Inflammatory macrophage treated with lipopolysaccharide for 4 hours (primary cell): ENCODE results near the gene ARHGAP4.

Source experiments
- DNase-seq: peaks from one replicate; pipeline ENCODE4 v3.0.0-alpha.2; 2020

ARHGAP4 gene

DNA sequence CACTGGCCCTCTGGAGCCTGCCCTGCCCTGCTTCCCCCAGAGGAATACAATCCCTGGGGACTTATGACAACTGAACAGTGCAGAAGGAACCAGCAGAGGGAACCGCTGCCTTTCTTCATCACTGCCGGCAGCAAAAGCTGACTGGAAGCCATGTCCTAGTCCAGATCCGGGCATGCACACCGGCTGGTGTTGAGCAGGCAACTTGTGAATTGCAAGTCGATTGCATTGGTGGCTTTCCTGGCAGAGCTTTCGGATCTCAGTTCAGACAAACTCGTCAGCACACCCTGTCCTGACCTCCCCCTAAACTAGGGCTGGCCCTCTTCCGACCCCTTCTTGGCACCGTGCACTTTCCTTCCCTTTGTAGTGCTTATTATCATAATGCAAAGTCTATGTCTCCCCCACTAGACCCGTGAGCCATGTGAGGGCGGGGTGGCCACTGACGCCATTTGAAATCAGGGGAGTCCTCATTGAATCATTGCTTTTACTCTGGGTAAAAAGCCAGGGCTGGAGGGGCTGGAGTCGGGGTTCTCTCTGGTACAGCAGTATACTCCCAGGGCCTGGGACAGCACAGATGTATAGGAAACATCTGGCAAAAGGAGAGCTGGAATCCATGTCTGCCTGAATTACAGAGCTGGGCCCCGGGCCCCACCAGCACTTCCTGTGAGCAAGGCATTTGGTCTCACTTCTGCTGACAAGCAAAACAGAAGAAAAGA, 1.8 kb downstream of the ARHGAP4 start:
- peak; percentile 73 for DNase-seq

DNA sequence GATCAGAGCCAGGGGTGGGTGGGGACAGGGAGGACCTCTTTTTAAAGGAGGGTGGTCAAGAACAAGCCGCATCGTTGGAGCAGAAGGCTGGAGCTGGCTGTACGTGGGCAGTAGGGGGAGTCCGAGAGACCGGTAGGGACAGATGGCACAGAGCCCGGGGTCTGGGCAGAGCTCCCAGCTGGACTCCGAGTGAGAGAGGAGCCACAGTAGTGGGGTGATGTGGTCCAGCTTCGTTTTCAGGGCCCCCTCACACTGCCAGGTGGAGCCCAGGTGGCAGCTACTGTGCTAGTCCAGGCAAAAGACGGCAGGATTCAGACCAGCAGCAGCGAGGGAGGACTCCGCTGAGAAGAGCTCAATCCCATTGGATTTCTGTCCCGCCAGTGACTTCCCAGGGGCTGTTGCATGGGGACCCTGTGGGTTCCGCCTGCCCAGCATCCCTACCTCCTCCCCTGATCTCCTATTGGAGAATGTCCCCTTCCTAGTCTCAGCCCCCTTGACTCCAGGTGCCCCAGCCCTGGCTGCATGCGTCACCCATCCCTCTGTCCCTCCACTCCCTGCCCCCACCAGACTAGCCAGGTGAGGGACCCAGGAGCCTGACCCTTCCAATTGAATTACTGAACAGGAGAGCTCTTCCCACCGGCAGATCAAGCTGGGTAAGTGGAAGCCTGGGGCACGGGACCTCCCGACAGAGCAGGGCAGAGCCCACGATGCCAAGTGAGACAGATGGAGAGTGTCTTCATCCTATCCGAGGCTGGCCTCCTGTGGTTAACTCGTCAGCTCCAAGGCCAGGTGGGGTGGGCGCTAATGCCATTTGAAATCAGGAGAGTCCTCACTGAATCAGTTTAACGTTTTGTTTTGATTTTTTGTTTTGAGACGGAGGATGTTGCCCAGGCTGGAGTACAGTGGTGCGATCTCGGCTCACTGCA, 2.9 kb downstream of the ARHGAP4 start:
- peak; percentile 17 for DNase-seq

DNA sequence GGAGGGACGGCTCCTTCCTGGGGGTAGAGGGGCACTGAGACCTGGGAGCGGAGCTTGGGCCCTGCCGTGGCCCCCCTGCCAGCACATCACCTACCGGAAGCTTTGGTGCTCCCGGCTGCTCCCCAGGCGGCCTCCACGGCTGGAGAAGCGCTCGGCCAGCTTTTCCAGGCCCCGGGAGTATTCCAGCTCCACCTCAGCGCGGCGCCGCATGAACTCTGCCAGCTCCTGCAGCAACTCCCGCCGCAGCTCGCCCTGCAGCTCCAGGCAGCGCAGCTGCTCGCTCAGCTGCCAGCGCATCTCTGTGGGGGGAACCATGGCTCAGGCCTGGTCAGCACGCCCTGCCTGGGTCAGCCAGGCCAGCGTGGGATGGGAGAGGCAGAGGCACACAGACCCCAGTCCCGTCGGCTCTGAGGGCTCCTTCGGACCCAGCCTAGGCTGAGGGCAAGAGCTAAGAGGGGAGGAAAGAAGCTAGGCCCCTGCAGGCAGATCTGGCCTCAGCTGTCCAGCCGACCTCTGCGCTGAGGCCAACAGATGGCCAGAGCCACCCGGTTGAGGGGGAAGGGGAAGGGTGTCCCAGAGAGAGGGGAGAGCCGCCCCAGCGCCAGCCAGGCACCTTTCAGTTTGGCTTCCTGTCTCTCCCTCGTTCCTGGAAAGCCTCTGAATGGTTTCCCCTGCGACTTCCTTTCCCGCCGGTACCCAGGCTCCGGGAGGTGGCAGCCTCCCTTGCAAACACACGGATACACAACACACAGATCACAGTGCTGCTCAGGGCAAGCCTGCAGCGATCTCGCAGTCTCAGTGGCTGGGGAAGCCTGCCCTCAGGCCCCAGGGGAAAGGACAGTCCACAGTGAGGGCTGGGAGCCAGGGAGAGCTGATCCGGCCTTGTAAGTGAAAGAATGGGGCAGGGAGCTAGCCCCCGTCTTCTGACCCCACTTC, 4.3 kb downstream of the ARHGAP4 start:
- no peak for DNase-seq

DNA sequence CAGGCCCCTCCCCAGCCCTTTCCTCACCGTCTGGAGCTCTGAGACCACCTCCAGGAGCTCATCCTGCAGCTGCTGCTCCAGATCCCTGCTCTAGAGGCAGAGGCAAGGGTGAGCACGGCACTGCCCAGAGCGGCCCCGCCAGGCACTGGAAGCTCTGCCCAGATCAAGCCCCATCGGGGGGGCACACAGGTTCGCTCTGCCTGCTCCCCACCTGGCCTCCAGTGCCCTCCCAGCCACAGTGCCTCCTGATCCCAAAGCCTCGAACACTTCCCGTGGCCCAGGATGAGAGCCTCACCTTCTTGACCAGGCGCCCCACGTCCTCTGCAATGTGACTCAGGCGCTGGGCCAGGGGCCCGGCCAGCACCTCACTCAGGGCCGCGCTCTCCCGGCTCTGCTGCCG, 5.0 kb downstream of the ARHGAP4 start:
- no peak for DNase-seq

DNA sequence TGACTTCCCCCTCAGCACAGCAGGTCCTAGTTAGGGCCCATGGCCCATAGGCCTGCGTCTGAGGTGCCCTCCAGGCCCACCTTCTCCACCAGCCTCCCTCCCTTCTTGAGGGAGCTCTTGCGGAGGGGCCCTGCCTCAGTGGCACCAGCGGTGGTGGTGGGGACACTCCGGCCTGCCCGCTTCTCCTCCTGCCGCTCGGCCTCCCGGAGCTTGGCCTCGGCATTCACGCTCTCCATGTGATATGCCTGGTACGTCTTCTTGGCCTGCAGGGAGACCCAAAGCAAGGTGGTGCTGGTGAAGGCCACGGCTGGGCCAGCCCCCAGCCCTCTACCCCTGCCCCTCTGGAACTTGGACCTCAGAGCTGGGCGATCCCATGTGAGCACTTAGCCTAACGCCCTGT, 5.5 kb downstream of the ARHGAP4 start:
- DNase-seq, result no peak

DNA sequence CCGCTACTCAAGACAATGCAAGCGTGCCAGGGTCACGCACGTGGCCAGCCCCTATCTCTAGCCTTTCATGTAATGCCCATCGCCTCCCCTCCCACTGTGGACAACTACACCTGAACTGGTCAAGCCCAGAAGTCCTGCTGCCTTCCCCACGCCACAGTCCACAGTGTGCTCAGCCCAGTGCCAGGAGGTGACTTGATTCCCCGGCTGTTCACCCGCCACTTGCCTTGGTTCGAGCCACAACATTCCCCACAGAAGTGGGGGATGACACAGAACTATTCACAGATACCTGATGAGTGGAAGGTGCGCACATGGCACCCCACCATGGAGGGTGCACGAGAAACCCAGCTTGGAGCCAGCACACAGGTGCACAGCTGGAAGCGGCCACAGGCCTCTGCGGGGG, 6.8 kb downstream of the ARHGAP4 start:
- no peak for DNase-seq

DNA sequence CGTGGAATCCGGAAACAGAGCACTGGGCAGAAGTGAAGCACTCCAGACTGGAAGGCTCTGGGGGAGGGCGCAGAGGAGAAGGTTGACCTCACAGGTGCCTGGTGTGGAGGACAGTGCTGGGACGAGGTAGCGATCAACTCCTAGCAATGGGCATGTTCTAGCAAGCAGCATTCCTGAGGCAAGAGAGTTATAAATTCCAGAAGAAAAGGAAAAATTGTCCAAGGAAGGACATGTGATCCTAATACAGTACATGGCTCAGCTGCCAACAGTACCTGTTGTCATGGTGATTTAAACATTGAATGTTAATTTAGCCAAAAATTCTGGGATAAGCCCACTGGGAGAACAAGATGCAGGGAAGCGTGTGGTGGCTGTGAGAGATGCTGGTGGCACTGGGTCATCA, 8.2 kb downstream of the ARHGAP4 start:
- no peak for DNase-seq

DNA sequence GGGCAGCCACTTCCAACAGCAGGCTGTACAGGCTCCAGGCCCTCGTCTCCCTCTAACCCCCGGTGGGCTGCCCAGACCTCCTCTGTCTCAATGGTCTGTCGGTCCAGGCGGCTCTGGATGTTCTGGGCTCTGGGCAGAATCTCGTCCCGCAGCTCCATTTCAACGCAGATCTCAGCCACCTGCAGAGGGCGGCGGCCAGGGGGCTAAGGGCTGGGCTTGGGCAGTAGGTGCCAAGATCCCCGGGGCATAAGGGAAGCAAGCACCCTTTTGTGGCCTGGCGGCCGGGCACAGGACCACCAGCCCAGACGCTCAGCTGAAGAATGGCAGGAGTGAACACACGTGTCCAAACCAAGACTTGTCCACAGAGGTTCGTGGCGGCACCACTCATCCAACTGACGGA, 12.4 kb downstream of the ARHGAP4 start:
- no peak for DNase-seq

DNA sequence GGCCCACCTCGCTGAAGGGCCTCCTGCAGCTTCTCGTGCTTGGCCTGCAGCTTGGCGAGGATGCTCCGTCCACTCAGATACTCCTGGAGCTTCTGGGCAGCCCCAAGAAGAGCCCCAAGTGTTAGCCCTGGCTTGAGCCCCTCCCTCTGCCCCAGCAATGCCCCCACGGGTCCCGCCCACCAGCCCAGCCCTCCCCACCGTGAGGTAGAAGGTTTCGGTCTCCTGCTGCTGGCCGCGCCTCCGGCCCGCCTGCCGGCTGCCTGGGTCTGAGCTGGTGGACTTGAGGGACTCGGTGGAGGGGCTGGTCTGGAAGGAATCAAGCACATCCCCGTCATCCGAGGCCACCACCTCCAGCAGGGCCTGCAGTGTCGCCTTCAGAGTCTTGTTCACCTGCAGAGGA, 12.9 kb downstream of the ARHGAP4 start:
- DNase-seq, result no peak

DNA sequence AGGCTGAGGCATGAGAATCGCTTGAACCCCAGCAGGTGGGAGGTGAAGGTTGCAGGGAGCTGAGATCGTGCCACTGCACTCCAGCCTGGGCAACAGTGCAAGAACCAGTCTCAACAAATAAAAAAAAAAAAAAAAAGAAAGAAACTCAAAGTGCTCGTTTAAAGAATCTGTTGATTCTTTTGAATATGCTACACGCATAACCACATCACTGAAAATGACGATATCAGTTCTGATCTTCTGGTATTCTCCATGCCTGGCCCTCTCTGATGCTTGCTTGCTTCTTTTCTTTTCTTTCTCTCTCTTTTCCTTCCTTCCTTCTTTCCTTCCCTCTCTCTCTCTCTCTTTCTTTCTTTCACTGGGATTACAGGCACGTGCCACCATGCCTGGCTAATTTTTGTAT, 14.3 kb downstream of the ARHGAP4 start:
- no peak for DNase-seq

DNA sequence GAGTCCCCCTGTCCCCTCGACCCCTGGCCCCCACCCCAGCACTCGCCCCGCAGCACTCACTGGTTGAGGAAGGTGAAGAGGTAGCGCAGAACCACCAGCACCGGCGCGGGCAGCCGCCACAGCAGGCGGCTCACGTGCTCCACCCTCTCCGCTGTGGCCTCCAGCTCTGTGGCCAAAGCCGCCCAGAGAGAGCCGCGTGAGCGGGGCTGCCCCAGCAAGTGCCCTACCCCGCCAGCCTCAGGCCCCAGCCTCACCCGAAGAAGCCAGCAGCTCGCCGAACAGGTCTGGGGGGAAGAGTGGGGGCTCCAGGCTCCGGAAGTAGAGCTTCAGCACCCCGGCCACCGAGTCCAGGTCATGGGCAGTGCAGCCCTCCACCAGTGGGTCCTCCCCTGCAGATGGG, 15.6 kb downstream of the ARHGAP4 start:
- DNase-seq, result no peak

DNA sequence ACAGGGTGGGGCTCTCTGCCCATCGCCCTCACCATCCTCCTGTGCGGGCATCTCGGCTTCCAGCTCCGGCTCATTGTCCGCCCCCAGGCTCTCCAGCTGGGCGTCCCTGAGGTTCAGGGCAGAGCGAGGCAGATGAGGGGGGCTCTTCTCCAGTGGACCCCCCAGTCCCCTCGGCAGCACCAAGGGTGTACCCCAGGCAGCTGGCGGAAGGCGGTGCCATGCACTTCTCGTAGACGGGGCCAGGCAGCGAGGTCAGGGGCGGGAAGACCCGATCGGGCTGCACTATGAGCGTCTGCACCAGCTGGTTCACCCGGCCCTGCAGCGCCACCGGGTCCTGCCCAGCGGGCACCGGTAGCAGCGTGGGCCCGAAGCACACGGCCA, 16.1 kb downstream of the ARHGAP4 start:
- DNase-seq, result no peak

DNA sequence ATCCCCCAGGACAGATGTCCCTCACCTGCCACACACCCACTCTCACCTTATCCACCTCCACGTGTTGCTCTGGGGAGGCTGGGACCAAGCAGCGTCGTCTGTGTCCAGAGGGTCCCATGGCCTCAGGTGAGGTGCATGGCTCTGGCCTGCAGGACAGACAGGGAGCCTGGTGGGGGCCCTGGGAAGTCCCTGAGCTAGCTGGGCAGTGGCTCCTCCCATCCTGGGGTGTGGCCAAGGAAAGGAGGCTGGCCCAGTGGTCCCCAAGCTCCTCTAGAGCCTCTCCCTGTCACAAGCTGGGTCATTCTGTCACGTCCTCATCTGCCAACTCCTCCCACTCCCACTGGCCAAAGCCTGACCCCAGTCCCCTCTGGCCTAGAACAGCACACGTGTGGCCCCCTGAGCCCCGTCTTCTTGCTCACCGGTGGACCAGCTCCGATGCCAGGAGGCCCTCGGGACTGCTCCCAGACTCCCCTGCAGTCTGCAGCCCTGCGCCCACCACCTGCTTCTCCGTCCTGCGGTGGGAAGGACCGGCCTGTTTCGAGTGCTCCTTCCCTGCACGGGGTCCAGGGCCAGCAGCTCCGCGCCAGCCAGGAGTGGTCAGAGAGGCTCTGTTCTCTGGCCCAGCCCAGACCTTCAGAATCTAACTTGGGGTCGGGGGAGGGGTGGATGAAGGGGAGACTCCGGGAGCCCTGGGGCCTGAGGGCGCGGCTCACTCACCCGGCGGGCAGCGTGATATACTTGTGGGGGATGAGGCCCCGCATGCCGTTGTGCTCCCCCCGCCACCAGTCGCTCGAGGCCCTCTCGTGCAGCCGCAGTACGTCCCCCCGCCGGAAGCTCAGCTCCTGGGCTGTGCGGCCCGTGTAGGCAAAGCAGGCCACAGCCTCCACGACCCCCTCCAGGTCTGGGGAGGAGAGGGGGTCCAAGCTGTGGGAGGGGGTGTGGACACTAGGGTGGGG, 16.8 kb downstream of the ARHGAP4 start:
- no peak for DNase-seq

DNA sequence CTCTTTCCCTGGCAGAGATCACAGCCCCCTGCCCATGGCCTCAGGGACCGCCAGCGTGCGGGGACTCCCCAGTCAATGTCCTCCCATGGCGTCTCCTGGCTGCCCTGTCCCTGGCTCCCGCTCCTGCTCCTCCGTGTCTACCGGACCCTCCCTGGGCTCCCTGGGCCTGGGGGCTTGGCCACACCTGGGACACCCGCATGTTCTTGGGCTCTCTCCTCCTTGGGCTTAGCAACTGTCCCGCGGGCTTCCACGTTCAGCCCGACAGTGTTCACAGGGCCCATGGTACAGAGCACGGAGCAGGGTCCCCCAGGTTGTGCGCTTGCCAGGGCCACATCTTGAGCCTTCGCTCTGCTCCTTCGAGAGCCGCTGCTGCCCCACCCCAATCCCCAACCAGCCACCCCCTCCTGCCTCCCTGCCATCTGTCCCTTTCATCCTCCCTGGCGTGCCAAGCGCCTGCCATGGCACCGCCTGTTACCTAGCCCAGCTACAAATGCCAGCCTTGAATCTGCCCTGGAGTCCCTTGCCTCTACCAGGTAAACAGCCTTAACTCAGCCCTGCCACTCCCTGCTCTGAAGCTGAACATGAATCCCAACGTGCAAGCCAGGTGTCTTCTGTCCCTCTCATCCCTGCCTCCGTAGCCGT, 17.7 kb downstream of the ARHGAP4 start:
- no peak for DNase-seq

DNA sequence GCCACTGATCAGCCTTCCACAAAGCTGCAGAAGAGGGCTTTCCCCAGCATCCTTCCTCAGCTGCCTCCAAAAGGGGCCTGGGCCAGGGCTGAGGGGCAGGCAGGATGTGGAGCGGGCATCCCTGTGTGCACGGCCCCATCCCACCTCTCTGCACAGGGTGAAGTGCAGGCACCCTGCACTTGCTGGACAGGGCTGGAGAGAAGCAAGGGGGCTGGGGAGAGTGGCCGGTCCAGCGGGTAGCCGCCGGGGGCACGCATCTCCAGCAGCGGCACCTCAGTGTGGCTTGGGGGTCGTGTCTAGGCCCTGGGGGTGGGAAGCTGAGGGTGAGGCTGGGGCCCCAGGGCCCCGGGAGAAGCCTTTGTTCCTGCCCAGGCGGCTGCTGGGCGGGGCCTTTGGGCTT, 18.6 kb downstream of the ARHGAP4 start:
- no peak for DNase-seq

DNA sequence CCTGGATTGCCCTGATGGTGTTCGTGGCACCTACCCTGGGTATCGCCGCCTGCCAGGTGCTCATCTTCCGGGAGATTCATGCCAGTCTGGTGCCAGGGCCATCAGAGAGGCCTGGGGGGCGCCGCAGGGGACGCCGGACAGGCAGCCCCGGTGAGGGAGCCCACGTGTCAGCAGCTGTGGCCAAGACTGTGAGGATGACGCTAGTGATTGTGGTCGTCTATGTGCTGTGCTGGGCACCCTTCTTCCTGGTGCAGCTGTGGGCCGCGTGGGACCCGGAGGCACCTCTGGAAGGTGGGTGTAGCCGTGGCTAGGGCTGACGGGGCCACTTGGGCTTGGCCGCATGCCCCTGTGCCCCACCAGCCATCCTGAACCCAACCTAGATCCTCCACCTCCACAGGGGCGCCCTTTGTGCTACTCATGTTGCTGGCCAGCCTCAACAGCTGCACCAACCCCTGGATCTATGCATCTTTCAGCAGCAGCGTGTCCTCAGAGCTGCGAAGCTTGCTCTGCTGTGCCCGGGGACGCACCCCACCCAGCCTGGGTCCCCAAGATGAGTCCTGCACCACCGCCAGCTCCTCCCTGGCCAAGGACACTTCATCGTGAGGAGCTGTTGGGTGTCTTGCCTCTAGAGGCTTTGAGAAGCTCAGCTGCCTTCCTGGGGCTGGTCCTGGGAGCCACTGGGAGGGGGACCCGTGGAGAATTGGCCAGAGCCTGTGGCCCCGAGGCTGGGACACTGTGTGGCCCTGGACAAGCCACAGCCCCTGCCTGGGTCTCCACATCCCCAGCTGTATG, 19.7 kb downstream of the ARHGAP4 start:
- no peak for DNase-seq

DNA sequence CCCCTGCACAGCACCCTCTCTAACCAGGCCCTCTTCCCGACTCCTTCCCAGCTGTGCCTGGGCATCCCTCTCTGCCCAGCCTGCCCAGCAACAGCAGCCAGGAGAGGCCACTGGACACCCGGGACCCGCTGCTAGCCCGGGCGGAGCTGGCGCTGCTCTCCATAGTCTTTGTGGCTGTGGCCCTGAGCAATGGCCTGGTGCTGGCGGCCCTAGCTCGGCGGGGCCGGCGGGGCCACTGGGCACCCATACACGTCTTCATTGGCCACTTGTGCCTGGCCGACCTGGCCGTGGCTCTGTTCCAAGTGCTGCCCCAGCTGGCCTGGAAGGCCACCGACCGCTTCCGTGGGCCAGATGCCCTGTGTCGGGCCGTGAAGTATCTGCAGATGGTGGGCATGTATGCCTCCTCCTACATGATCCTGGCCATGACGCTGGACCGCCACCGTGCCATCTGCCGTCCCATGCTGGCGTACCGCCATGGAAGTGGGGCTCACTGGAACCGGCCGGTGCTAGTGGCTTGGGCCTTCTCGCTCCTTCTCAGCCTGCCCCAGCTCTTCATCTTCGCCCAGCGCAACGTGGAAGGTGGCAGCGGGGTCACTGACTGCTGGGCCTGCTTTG, 20.5 kb downstream of the ARHGAP4 start:
- no peak for DNase-seq

DNA sequence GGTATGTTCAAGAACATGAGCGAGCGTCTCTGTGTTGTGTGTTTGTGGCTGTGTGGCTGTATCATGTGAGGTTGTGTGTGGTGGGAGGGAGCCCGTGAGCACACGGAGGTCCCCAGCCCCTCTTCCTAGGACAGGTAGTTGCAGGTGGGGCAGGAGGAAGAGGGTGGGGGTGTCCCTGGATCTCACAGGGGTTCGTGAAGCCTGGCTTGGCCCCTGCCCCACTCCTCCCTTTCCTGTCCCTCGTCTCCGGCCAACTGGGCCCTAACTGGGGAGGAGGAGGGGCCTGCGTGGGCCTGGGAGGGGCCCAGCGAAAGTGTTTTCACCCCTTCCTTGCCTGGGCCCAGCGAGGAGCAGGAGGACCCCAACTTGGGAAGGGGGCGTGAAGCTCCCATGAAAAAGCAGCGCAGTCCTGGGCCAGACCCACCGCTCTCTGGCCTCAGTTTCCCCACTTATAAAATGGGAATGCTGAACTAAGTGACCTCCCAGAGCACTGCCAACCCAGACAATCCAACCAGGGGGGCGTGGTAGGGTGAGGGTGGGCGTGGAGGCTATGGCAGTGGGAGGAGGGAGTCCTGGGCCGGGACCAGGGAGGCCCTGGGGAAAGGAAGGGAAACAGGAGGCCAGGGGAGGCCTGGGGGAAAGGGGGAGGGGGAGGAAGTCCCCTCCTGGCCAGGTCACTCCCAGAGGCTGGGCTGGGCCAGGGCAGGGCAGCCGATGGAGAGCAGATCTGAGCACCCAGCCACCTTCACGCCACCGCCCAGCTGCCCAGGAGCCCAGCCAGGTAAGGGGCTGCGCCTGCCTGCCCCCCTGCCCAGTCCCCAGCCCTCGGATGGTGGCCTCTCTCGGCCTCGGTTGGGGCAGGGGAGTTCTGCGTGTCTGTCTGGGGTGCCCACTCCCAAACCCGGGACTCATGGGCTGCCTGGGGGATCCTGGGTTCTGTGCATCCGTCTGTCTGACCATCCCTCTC, 21.8 kb downstream of the ARHGAP4 start, which contains the start of gene AVPR2:
TSS of gene AVPR2 (plus strand) at position 683 of the 967 bp plus-strand sequence. CDS start 473 bp downstream, outside the sequence.
- DNase-seq, result no peak
